Loucy (cell line): ENCODE results near the gene ZBTB48.

Source experiments
- CTCF ChIP-seq: fragments of 200-600 bp; sonication (generic); conservative IDR thresholded peaks from 2 replicates; pipeline ENCODE4 v1.5.1; 2014; ENCODE audit warnings: mild to moderate bottlenecking, antibody characterized with exemption, low read length
- EZH2phosphoT487 ChIP-seq: fragments of 200-600 bp; IDR thresholded peaks from 2 replicates; pipeline ENCODE4 v1.6.1; 2018; ENCODE audit warnings: antibody characterized with exemption, mild to moderate bottlenecking, moderate library complexity, borderline replicate concordance

DNA sequence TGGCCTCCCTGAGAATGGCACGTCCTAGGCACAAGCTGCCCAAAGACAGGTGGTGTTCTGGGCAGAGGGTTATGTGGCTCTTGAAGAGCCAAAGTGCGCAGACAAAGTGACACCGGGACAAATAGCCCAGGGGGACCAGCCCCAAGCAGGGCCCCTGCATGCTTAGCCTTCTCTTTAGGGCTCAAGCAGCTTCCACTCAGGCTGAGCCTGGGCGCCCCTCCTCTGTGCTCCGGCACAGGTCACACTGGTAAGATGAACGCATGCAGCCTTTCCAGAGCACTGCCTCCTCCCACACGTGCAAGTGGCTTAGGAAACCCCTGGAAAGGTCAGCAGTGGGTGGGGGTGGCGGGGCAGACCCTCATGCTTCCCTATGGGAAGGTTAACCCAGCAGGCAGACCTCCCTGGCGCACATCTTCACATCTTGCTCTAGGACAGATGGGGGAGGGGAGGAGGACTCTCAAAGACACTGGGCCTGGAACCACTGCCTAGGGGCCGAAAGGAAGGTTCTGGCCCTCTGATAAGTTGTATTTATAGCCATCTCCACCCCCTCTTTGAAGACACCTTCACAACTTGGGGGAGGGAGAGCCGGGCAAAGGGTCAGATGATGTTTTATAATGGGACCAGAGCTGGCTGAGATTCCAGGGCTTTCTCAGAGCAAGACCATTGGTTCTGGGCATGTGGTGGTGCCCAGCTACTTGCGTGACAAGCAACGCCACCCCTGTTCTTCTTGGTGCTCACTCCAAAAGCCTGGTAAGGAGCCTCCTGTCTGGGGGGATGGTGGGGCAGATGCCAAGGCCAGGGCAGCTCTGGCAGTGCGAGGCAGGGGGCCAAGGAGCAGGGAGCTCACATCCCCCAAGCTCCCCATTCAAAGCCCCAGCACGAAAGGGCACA is 17.3 kb downstream of the ZBTB48 start:
- TF ChIP-seq CTCF (no peak), EZH2phosphoT487 (no peak)
